ENCODE data around the gene PBX1. TPM values are rescaled to one million over a fixed set of nuclear protein-coding genes. Genes with fewer than 3 reads are reported as not detected.

The PBX1 gene
- total and polyA plus RNA-seq, 12 donors = 13.3 to 91.8 (median 62.7) TPM

- H3K27me3 ChIP-seq = no peaks in the 10 kb centered on the region
Observed at GRCh38 chr1:164824542-164824941, 265.6 kb downstream of the PBX1 start.

GRCh38 chr1:164830628-164831027 lies 271.6 kb downstream of the PBX1 start:
- ATAC-seq = no peak
- Histone ChIP-seq H3K4me3 (no peak overlapping the region), H3K9me3 (no peaks in the 10 kb centered on the region), H3K4me1 (peaks cover 0 to 6% (median 1%) of the 10 kb centered on the region in 9 donors), H3K36me3 (peaks cover 0 to 24% (median 0%) of the 10 kb centered on the region in 9 donors), H3K27me3 (no peaks in the 10 kb centered on the region), H3K27ac (no peak overlapping the region)
- DNase-seq = no peak
- WGBS, 2 donors = 64 to 68% methylated on average over 4 of the region's 4 CpGs
- no peak for TF ChIP-seq CTCF (IDR thresholded peaks at IDR 0.05)
- intact Hi-C loops (cut with DNase I) = no loop called here

More at GRCh38 chr1:164824542-164824941, 265.6 kb downstream of the PBX1 start:
- no peak for TF ChIP-seq CTCF (IDR thresholded peaks at IDR 0.05)
- intact Hi-C loops (cut with DNase I) = loop anchor here in 3 of 10 donors (1.0 to 10.0 kb wide), 3 partner anchors 37 to 250 kb away; no protein-coding TSS in a partner anchor
- DNase-seq (no peak), ATAC-seq (peak in 6 of 8 donors; percentile 24 to 81 (median 68))
- Histone ChIP-seq H3K4me1 (peaks cover 0 to 31% (median 16%) of the 10 kb centered on the region in 9 donors), H3K4me3 (no peak overlapping the region), H3K36me3 (peaks cover 0 to 62% (median 12%) of the 10 kb centered on the region in 9 donors), H3K9me3 (no peaks in the 10 kb centered on the region), H3K27ac (peak overlapping the region in 9 of 10 donors; percentile 32 to 84 (median 70))

DNA sequence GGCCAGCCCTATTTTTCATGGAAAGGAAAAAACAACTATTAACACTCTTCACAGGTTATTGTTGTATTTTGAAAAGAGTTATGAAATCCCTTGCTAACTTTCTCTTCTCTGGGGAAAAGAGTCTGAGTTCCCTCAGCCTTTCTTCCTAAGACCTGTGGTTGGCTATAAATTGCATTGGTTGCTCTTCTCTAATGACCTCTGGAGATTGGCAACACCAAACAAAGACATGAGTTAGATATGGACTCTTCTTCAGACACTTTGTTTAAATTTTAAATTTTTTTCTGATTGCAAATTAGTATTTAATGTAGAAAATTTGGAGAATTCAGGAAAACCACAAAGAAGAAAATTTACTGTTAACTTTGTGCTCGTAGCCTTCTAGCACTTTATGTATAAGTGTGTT lies 275.7 kb downstream of the PBX1 start:
- WGBS, 2 donors = 0 to 2% methylated on average over 1 of the region's 1 CpG

GRCh38 chr1:164836614-164837018 lies 277.6 kb downstream of the PBX1 start:
- ATAC-seq (peak; percentile 35 to 92 (median 78)), DNase-seq (peak; percentile 19 to 20)
- no peak overlapping the region for H3K4me3 ChIP-seq
- TF ChIP-seq CTCF (IDR thresholded peaks at IDR 0.05) = no peak
- H3K4me1 ChIP-seq = peaks cover 0 to 39% (median 14%) of the 10 kb centered on the region in 9 donors
- no peaks in the 10 kb centered on the region for H3K27me3 ChIP-seq
- intact Hi-C loops (cut with DNase I) = loop anchor here in 1 of 10 donors (5.0 kb wide), 1 partner anchor 76 kb away; no protein-coding TSS in a partner anchor
- H3K27ac ChIP-seq = peak overlapping the region in 9 of 10 donors; percentile 27 to 71 (median 50)
- 42 to 51% methylated on average over 7 of the region's 7 CpGs for WGBS, 2 donors
- H3K9me3 ChIP-seq = no peaks in the 10 kb centered on the region
- peaks cover 0 to 25% (median 0%) of the 10 kb centered on the region in 9 donors for H3K36me3 ChIP-seq

More for the DNA sequence above, 275.7 kb downstream of the PBX1 start:
- Histone ChIP-seq H3K36me3 (peaks cover 0 to 23% (median 0%) of the 10 kb centered on the region in 9 donors), H3K27me3 (no peaks in the 10 kb centered on the region), H3K4me1 (peaks cover 0 to 24% (median 8%) of the 10 kb centered on the region in 9 donors), H3K9me3 (no peaks in the 10 kb centered on the region), H3K4me3 (no peak overlapping the region), H3K27ac (peak overlapping the region in 1 of 10 donors; percentile 3)
- DNase-seq (no peak), ATAC-seq (no peak)
- no peak for TF ChIP-seq CTCF (IDR thresholded peaks at IDR 0.05)
- intact Hi-C loops (cut with DNase I) = loop anchor here in 1 of 10 donors (5.0 kb wide), 1 partner anchor 78 kb away; no protein-coding TSS in a partner anchor

All from heart right ventricle (tissue), 16 donors.